Ascending aorta (tissue), 2 donors: Measurements from ENCODE around the gene CSNK1G1. TPM values are rescaled to one million over a fixed set of nuclear protein-coding genes. Genes with fewer than 3 reads are reported as not detected.
A peak's percentile ranks its signal among the peaks of the same experiment; 100 is the strongest.

ENCODE experiments used
- DNase-seq, 2 donors: peaks; one replicate each; pipeline ENCODE4 v3.0.0-alpha.2; 2019; ENCODE audit warnings: low spot score in 2 of 2
- H3K27ac ChIP-seq, 2 donors: fragments of 200-600 bp; sonication (generic); one replicate each; pipeline ENCODE4 v1.5.1; 2016 to 2017; ENCODE audit warnings: mild to moderate bottlenecking in 1 of 2
- H3K27me3 ChIP-seq: fragments of 200-600 bp; sonication (generic); one replicate; pipeline ENCODE4 v1.5.1; 2017
- H3K36me3 ChIP-seq, 2 donors: fragments of 200-600 bp; sonication (generic); one replicate each; pipeline ENCODE4 v1.5.1; 2016
- H3K4me1 ChIP-seq, 2 donors: fragments of 200-600 bp; sonication (generic); one replicate each; pipeline ENCODE4 v1.5.1; 2016 to 2017; ENCODE audit warnings: mild to moderate bottlenecking in 1 of 2
- H3K4me3 ChIP-seq, 2 donors: fragments of 200-600 bp; sonication (generic); one replicate each; pipeline ENCODE4 v1.5.1; 2016 to 2017; ENCODE audit warnings: mild to moderate bottlenecking in 1 of 2
- H3K9me3 ChIP-seq, 2 donors: fragments of 200-600 bp; sonication (generic); one replicate each; pipeline ENCODE4 v1.5.1; 2016
- CTCF ChIP-seq, 3 experiments: fragments of 200-600 bp in 2 of 3; fragments of 450-650 bp in 1 of 3; sonication (generic) in 2 of 3; IDR thresholded peaks; one replicate each; pipeline ENCODE4 v1.5.1; 2016 to 2019; ENCODE audit warnings: antibody characterized with exemption in 3 of 3, mild to moderate bottlenecking in 1 of 3, moderate library complexity in 1 of 3
- intact Hi-C: fragments of 100-400 bp; cut with DNase I; formaldehyde crosslinking; loops from one replicate; pipeline ENCODE4 v1.15.1; 2023
- total RNA-seq: library from RNA; depleted of rRNA; stranded (reverse); fragments of >200 nt; gene quantifications from one replicate; pipeline ENCODE4 v1.1.0, GENCODE V29; 2016

CSNK1G1 gene
- total RNA-seq, 1 donor from 2014 or later = 12.9 TPM

GRCh38 chr15:64314456-64314855, 41.5 kb downstream of the CSNK1G1 start:
- Histone ChIP-seq H3K9me3 (no peaks in the 10 kb centered on the region), H3K4me3 (no peak overlapping the region), H3K27ac (peak overlapping the region in 1 of 2 donors; percentile 37), H3K27me3 (no peaks in the 10 kb centered on the region), H3K36me3 (no peaks in the 10 kb centered on the region), H3K4me1 (peaks cover 0 to 8% of the 10 kb centered on the region in 2 donors)
- no peak for DNase-seq
- TF ChIP-seq CTCF (IDR thresholded peaks at IDR 0.05) = no peak
- intact Hi-C loops = no loop called here

- H3K4me3 ChIP-seq = no peak overlapping the region
- TF ChIP-seq CTCF (IDR thresholded peaks at IDR 0.05) = no peak
- peaks cover 0 to 8% of the 10 kb centered on the region in 2 donors for H3K4me1 ChIP-seq
- H3K36me3 ChIP-seq = no peaks in the 10 kb centered on the region
- DNase-seq = no peak
- no peaks in the 10 kb centered on the region for H3K27me3 ChIP-seq
- intact Hi-C loops = no loop called here
- no peaks in the 10 kb centered on the region for H3K9me3 ChIP-seq
- H3K27ac ChIP-seq = no peak overlapping the region
These were observed 44.4 kb downstream of the CSNK1G1 start for GRCh38 chr15:64311566-64311965.

GRCh38 chr15:64310036-64310435, 45.9 kb downstream of the CSNK1G1 start:
- H3K9me3 ChIP-seq = no peaks in the 10 kb centered on the region
- DNase-seq = no peak
- no peaks in the 10 kb centered on the region for H3K27me3 ChIP-seq
- no peak overlapping the region for H3K4me3 ChIP-seq
- H3K36me3 ChIP-seq = no peaks in the 10 kb centered on the region
- no peak overlapping the region for H3K27ac ChIP-seq
- intact Hi-C loops = no loop called here
- peaks cover 0 to under 1% of the 10 kb centered on the region in 2 donors for H3K4me1 ChIP-seq
- no peak for TF ChIP-seq CTCF (IDR thresholded peaks at IDR 0.05)

GRCh38 chr15:64305261-64305660, 50.7 kb downstream of the CSNK1G1 start:
- H3K27ac ChIP-seq = no peak overlapping the region
- no peak for DNase-seq
- no peaks in the 10 kb centered on the region for H3K9me3 ChIP-seq
- H3K27me3 ChIP-seq = no peaks in the 10 kb centered on the region
- intact Hi-C loops = no loop called here
- H3K4me1 ChIP-seq = no peaks in the 10 kb centered on the region
- TF ChIP-seq CTCF (IDR thresholded peaks at IDR 0.05) = no peak
- H3K36me3 ChIP-seq = peaks cover 2% of the 10 kb centered on the region in 2 donors
- no peak overlapping the region for H3K4me3 ChIP-seq

GRCh38 chr15:64289550-64289949, 66.4 kb downstream of the CSNK1G1 start:
- no peak for DNase-seq
- no peaks in the 10 kb centered on the region for H3K4me1 ChIP-seq
- no peaks in the 10 kb centered on the region for H3K36me3 ChIP-seq
- H3K27me3 ChIP-seq = no peaks in the 10 kb centered on the region
- H3K9me3 ChIP-seq = no peaks in the 10 kb centered on the region
- TF ChIP-seq CTCF (IDR thresholded peaks at IDR 0.05) = no peak
- no peak overlapping the region for H3K4me3 ChIP-seq
- intact Hi-C loops = no loop called here
- H3K27ac ChIP-seq = no peak overlapping the region

GRCh38 chr15:64288999-64289398, 67.0 kb downstream of the CSNK1G1 start:
- no peak for DNase-seq
- no peak for TF ChIP-seq CTCF (IDR thresholded peaks at IDR 0.05)
- Histone ChIP-seq H3K27ac (no peak overlapping the region), H3K36me3 (no peaks in the 10 kb centered on the region), H3K4me3 (no peak overlapping the region), H3K9me3 (no peaks in the 10 kb centered on the region), H3K4me1 (no peaks in the 10 kb centered on the region), H3K27me3 (no peaks in the 10 kb centered on the region)
- intact Hi-C loops = no loop called here
